GM19099 (cell line): ENCODE results near the gene TMOD3.

Experiments used
- POLR2A ChIP-seq: IDR thresholded peaks from 3 replicates; pipeline ENCODE4 v1.6.1; 2011; ENCODE audit warnings: low read depth; ENCODE audit not compliant: insufficient read length; ENCODE audit errors: extremely low read depth

The TMOD3 gene

DNA sequence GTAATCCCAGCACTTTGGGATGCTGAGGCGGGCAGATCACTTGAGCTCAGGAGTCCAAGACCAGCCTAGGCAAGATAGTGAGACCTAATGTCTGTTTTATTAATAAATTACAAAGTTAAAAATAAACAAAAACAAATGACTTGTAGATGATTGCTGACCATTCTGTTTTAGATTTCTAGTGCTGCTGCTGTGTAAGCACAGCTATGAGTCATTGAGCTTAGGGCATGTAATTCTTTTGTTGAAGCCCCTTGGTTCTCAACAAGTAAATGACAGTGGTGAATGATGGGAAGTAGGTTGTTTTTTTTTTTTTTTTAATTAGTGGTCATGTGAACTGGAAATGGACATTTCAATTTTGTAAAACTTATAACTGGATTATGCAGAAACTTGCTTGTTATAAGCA is 78.9 kb downstream of the TMOD3 start:
- TF ChIP-seq POLR2A = no peak

DNA sequence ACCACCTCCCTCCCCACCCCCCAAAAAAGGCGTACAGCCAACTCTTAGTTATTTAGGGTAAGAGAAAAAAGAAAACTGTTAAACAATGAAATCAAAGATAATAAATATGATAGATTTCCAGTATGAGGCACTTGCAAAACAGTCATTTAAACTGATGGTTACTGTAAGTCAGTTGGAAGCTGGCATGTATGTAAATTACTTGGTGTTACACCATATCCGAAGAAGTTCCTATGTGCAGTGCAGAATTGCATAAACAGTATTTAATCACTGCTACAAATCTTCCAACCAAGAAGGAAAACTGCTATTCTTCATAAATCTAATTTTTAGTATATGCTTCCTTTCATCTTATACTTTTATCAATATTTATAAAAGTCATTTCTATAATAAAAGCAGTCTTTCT is 80.1 kb downstream of the TMOD3 start:
- TF ChIP-seq POLR2A = no peak

DNA sequence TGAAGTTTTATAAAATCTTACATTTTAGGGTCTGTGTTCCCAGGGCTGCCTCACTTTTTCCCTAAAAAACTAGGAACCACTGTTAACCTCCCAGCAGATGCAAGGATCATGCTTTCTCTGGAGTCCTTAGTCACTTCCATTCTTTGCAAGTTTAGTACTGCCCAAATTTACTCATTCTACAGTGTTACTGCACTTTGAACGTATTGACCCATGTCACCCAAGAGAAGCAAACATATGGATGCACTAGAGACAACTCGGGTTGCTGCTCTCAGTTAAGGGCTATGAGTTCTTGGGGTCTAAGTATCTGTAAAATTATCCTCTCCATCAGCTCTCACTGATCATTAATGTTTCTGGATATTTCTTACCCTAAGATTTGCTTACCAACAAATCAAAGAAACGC is 83.1 kb downstream of the TMOD3 start:
- TF ChIP-seq POLR2A = no peak

DNA sequence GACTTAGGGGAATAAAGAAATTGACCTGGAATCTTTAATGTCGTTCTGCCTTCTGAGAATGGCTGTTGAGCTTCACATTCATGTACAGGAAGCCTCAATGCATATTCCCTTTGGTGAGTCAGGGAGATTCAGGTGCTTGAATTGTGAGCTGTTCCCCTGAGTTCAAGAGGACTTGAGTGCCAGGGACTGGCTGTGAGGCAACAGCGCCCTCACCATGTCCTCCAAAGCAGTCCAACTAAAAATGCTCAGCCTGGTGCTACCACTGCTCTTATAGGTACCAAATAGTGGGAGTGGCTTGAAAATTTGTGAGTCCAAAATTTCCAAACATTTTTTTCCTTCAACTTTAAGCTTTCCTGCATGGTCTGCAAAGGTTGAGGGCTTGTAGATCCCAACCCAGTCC is 88.0 kb downstream of the TMOD3 start:
- TF ChIP-seq POLR2A = no peak

DNA sequence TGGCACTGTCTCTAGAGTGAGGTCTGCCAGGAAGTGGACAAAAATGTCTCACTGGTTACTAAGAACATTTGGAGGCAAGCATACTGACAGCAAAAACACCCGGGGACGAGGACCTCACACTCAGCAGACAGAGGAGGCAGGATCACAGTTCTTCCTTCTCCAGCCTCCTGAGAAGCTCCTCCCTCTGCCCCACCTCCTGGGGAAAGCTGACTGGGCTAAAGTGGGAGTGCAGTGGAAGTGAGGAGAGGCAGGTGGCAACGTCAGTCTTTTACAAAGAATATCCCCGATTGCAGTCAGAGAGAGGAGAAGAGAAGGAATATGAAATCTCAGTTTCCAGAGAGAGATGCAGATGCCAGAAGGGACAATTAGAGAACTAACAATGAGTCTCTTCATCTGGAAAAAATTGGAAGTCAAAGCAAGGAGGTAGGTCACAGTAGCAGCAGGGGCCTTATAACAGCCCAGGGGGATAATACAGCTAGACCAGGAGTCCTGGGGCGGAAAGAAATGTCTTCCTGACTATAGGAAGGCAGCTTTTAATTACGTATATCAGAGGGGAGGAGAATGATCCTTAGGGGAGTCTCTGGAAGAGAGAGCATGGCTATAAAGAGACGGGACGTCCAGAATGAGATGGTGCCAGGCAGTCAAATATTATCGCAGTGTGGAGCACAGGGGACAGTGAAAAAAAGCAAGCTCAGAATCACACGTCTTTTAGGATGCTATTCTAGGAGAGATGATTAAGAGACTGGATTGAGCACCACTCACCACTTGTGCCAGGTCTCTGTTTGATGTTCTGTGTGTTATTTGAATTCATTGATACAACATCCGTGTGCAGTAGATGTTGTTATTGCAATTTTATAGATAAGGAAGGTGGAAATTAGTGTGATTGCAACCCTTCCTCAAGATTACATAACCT is 95.0 kb downstream of the TMOD3 start:
- no peak for TF ChIP-seq POLR2A

DNA sequence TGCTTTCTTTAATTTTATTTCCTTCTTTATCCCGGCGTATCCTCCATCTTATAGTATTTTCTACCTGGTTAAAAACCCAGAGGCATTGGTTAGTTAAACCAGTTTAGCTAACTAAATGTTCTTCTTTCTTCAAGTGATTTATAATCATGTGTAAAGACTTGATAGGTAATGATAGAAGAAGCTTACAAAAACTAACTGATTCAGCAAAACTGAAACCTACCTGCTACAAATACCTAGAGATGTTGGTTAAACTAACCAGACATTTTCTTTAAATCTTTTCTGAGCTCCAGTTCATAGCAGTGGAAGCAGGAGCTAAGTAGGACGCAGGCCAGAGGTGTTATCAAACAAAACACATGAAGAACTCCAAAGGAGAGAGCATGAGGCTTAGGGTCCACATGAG is 97.4 kb downstream of the TMOD3 start:
- no peak for TF ChIP-seq POLR2A

DNA sequence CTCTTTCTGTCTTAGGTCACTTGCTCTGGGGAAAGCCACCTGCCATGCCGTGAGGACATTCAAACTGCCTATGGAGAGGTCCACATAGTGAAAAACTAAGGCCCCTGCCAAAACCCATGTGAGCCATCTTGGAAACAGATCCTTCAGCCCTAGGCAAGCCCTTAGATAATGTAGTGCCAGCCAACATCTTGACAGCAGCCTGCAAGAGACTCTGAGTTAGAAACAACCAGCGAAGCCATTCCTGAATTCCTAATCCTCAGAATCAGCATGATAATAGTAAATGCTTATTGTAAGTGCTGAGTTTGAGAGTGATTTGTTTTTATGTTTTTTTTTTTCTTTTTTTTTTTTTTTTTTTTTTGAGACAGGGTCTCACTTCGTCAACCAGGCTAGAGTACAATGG is 101.6 kb downstream of the TMOD3 start:
- no peak for TF ChIP-seq POLR2A

DNA sequence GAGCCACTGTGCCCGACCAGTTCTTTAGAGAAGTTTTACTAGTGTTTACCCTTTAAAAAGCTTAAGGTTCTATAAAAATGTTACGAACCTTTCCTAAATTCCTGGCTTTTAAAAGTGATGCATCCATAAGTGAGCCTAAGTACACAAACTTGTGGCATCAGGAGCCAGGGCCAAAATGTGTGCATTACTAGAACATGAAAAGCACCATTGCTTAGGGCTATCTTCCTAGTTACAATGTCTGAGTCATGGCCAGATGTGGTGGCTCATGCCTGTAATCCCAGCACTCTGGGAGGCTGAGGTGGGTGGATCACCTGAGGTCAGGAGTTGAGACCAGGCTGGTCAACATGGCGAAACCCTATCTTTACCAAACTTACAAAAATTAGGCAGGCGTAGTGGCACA is 102.2 kb downstream of the TMOD3 start:
- TF ChIP-seq POLR2A = no peak

DNA sequence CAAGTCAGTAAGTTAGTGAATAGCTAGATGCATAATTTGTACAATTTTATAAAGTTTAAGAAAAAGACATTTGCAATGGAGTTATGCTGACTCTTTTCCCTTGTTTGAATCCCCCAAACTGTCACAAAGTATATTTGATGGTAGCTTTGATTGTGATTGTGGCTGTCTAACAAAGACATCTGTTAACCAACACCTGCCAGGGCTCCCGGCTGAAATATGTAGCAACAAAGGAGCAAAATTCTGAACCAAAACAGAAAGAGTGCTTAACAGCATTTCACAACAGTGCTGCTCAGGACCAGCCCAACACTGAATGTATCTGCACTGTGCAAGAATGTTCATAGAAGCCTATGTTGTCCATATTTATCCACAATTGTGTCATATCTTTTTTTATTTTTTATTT is 102.7 kb downstream of the TMOD3 start:
- no peak for TF ChIP-seq POLR2A

DNA sequence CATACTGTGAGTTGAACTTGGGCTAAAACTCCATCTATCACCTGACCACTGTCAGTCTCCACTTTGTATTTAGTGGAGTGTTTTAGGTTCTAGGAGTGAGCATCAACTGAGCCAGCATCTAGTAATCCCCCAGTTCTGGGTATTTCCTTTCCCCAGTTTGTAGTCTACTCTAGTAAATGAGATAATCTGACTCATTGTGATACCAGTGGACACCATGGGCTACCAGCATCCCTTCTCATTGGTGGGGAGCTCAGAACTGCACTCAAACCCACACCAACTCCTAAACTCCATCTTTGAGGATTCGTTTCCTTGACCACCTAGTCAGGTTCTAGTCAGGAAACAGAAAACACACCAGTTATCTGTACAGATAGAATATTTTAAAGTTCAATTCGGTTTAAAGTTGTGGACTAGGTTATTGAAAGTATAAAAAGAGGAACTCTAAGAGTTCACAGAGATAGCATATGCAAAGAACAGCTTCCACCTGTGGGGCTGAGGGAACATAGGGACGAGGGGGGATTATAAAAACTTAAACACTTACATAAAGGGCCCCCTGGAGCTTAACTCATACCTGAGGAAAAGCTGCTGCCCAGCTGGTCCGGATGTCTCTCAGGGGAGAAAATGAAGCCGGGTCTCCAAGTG is 106.1 kb downstream of the TMOD3 start:
- TF ChIP-seq POLR2A = no peak

DNA sequence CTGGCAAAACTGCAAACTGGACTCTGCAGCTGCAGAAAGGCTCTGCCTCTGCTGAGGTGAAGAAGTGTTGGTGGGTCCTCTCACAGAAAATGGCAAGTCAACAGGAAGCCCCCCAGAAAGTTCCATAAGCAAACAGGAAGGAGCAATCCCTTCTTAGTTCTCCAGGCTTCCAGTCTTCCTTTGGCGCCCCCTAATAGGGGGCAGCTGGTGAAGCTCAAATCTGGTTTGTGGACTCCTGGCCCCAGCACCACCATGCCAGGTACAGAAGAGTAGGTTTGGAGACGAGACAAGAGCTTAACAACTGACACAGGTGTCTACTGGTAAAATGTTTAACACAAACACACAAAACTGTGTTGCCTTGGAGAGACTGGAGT is 106.6 kb downstream of the TMOD3 start:
- no peak for TF ChIP-seq POLR2A

DNA sequence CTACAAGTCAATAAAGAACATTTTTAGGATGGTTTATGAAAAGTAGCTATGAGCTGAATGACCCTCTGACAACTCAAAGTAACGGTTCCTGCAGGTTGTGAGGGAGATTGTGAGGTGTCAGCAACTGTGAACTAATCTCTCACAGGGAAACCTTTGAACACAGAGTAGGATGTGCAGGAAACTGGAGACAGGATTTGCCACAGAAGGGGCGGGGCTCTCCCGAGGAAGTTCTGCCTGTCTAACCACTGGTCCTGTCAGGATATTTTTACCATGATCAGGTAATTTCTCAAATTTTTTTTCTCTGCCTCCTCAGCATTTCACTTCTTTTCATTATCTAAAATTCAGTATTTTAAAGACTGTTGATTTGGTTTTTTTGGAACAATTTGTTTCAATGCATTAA is 108.8 kb downstream of the TMOD3 start:
- TF ChIP-seq POLR2A = no peak

DNA sequence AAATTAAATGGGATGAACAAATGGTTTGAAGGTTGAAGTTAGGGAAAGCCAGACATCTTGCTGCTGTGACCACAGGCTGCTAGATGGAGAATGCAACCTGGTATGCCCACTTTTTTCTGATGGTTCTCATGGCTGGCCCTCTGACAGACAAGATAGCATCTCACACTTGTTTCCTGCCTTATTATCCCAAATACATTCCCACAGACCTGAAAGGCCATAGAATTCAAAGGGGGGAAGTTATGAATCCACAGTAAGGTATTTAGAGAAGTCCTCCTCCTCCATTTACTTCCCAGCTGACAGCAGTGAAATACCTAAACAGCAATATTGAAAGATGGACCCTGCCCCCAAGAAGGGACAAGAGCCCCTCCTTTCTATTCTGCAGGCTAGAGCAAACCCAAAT is 109.8 kb downstream of the TMOD3 start:
- no peak for TF ChIP-seq POLR2A

DNA sequence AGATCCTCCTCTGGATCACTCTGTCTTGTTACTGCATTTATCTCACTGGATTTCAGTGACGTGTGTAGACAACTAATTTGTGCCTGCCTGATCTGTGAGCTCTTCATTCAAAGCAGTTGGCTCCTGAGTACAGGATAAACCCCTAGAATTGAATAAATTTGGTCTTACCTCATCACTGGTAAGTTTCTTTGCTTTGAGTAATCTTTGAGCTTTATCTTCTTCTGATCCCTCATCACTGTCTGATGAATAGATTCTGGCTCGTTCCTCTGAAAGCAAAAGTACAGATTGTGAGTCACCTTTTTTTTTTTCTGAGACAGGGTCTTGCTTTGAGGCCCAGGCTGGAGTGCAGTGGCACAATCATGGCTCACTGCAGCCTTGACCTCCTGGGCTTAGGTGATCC is 117.7 kb downstream of the TMOD3 start:
- TF ChIP-seq POLR2A = no peak

DNA sequence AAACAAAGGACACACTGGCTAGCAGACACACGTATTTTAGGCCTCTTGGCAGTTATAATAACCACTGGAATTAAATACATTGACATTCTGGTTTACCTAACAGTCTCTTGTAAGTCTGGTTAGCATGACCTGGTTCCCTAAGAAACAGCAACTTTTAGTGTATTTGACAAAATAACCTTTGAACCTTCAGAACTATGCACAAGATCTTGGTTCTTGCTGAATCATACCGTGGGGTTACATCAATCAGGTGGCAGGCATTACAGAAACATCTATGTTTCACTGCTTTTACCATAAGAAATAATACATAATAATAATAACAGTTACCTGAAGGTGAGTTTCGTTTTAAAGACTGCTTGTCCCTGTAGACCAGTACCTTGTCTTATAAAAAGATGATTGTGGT is 123.4 kb downstream of the TMOD3 start:
- no peak for TF ChIP-seq POLR2A

DNA sequence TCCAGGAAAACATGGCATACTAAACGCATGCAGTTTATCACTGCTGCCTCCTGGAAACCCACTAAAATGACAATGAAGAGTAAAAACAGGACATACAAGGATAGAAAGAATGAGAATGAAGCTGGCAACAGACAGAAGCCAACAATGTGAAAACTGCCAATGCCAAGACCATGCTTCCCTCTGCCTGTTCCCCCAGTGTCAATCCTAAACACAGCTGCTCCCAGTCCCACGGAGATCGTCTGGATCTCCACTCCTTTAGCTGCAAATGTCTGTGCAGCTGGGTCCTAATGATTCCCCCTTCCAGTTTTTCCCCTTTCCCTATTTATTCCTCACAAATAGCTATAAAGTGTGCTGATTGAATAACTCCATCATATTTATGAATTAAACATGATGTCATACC is 126.1 kb downstream of the TMOD3 start:
- TF ChIP-seq POLR2A = no peak
